C4-2B (cell line): ENCODE data around the gene PPP4R4.
"Not testable (repeated sequence)": the region's sequence is repeated elsewhere in the genome, so short reads cannot be mapped to it uniquely, and the experiment has no call there.

Experiments
- H3K27ac ChIP-seq: fragments of 450-650 bp; 2 replicates; pipeline ENCODE4 v1.5.1; 2017
- ZFX ChIP-seq: fragments of 450-650 bp; IDR thresholded peaks from 2 replicates; pipeline ENCODE4 v1.6.1; 2017
- TF ChIP-seq, protein P1 (sequence below): fragments of 450-650 bp; conservative IDR thresholded peaks from 2 replicates; pipeline ENCODE4 v1.5.1; 2017; ENCODE audit warnings: mild to moderate bottlenecking

Gene PPP4R4

DNA sequence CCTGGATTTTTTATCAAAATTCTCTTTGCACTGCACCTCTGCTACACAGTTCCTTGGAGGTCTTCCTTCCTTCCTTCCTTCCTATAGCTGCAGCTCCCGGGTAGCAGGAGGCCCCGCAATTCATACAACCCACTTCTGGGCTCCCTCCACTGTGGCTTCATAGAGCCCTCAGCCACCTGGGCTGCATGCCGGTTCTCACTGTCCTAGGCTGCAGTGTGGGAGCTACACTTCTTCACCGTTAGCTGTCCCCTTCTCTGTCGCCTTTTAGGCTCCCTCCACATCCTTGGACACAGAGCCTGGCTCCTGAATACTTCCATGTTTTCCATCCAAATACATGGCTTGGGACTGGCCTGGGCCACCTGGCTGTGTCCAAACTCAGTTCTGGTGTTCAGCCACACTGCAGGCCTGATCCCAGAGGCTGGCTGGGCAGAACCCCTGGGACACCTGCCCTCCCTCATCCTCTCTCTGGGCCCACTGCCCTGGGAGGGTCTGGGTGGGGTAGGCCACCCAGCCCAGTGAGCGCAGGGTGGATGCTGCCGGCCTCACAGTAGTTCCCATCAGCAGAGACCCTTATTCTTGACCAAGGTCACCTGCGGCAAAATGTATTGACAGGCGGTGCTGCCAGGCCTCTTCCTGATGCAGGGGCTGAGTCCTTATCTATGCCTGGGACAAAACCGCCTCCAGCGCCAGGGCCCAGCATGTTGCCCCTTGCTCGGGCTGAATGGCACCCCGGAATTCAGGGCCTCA is 117.2 kb downstream of the PPP4R4 start:
- H3K27ac ChIP-seq: no peak overlapping the region
- TF ChIP-seq, protein P1, sequence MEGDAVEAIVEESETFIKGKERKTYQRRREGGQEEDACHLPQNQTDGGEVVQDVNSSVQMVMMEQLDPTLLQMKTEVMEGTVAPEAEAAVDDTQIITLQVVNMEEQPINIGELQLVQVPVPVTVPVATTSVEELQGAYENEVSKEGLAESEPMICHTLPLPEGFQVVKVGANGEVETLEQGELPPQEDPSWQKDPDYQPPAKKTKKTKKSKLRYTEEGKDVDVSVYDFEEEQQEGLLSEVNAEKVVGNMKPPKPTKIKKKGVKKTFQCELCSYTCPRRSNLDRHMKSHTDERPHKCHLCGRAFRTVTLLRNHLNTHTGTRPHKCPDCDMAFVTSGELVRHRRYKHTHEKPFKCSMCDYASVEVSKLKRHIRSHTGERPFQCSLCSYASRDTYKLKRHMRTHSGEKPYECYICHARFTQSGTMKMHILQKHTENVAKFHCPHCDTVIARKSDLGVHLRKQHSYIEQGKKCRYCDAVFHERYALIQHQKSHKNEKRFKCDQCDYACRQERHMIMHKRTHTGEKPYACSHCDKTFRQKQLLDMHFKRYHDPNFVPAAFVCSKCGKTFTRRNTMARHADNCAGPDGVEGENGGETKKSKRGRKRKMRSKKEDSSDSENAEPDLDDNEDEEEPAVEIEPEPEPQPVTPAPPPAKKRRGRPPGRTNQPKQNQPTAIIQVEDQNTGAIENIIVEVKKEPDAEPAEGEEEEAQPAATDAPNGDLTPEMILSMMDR: no peak
- no peak for TF ChIP-seq ZFX

DNA sequence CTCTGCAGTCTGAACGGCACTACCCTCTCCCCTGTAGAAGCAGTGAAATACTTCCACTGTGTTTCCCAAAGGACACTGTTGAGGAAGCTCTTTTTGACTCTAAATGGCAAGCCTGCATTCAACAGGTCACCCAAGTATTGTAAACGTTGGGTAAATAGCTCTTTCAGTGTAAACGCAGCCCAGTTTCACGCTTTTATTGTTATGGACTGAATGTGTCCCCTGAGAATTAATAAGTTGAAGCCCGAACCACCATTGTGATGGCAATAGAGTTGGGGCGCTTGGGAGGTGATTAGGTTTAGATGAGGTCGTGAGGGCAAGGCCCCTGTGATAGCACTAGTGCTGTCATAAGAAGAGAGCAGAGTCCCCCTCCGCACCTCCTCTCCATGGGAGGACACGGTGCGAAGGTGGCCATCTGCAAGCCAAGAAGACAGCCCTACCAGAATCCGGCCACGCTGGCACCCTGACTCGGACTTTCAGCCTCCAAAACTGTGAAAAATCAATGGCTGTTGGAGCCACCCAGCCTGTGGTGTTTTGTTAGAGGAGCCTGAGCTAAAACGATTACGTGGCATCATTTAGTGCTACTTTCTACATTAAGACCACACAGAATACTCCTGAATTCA is 117.9 kb downstream of the PPP4R4 start:
- TF ChIP-seq, protein P1: no peak
- TF ChIP-seq ZFX: no peak
- H3K27ac ChIP-seq: no peak overlapping the region

DNA sequence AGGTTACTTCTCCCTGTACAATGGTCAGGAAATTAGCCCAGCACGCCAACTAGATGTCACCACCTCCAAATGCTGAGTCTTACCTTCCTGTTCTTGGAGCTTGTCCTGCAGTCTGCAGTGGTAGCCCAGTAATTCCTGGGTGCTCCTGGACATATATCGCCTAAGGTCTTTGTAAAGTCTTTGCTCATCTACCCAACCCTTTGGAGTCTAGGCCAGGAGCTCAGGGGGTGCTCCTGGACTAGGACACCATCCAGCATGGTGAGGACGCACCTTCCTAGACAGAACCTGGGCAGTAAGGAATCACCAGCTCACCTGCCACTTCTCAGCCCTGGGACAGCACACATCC is 118.4 kb downstream of the PPP4R4 start:
- TF ChIP-seq, protein P1: no peak
- TF ChIP-seq ZFX: no peak

DNA sequence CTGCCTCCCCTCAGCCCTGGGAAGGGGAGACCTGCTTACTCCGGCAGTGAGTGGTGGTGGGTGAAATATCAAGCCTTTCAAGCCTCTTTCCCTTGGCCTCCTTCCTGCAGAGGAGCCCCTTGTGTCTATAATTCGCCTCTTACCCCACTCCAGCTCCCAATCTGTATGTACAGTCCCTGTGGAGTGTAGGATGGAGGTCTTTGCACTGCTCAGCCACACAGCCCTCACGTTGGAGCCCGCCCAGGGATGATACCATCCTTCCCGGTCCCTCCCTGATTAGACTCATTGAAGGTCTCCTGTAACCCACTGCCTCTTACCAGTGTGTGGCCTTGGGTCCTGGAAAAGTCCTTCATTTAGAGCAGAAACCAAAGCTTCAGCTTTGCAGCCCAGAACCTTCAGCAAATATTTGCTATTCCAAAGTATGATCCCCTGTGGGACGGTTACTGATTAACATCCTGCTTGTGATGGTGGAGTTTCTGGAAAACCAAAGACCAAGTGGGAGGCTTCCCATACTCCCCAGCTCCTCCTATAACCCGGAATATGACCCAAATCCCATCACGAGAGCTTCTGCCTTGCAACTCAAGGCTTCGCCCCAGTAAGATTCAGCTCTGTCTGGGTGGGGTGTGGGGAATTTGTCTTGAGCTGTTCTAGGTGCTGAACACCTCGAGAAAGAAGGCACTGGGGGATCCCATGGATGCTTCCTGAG is 118.9 kb downstream of the PPP4R4 start, which contains the start of gene SERPINA10:
Gene SERPINA10, minus strand, starts transcription at position 397 of the 706 bp plus-strand sequence. CDS start 2,675 bp downstream, outside the sequence.
- H3K27ac ChIP-seq: no peak within 1 kb of the TSS
- TF ChIP-seq, protein P1: no peak

More for the DNA sequence above, 118.4 kb downstream of the PPP4R4 start:
- no peak overlapping the region for H3K27ac ChIP-seq

DNA sequence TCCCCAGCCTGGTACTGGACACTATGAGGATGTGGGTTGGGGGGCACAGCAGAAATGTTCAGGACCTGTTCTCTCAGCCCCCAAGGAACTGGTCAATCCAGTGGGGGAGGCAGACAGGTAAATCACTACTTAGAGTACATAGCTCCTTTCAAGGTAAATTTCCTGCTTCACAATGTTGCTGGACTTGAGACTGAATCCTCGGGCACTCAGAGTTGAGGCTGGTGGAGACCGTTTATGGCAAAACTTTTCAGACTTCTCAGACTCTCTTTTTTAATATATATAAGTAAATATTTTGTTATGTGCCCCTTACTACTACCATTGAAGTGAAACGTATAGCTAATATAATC is 119.4 kb downstream of the PPP4R4 start:
- TF ChIP-seq, protein P1: no peak
- TF ChIP-seq ZFX: no peak

DNA sequence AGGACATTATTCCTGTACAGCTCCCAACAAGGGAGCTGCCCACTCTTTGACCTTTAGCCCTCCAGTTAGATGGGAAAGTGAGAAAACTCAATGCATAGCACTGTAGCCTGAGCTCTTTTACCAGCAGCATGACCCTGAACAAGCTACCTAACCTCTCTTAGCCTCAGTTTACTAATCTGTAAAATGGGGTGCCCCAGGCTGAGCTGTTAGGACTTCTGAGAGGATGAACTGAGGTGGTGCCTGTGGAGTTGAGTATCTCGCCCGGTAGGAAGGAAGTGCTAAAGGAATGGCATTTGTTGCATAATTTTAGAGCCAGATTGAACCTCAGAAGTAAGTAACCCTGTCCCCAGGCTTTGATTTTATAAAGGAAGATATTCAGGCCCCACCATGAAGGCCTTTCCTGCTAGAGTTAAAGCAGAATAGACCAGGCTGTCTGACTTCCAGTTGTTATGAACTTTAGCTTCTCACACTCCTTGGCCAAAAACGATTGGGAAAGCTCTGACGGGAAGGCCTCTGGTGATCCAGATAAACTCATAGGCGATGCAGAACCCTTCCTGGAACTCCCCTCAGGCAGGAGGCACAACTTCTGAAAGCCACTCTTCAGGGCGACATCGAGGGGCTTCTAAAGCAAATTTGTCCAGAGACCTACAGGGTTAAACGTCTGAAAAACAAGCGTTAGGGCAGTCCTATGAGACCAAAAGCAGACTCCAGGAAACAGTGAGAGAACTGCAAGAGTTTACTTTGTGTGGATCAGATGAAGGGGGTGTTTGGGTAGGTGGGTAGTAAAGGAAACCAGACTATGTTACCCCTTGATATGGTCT is 121.4 kb downstream of the PPP4R4 start:
- TF ChIP-seq, protein P1: no peak
- no peak for TF ChIP-seq ZFX
- no peak overlapping the region for H3K27ac ChIP-seq

More for the DNA sequence above, 119.4 kb downstream of the PPP4R4 start:
- H3K27ac ChIP-seq: no peak overlapping the region

DNA sequence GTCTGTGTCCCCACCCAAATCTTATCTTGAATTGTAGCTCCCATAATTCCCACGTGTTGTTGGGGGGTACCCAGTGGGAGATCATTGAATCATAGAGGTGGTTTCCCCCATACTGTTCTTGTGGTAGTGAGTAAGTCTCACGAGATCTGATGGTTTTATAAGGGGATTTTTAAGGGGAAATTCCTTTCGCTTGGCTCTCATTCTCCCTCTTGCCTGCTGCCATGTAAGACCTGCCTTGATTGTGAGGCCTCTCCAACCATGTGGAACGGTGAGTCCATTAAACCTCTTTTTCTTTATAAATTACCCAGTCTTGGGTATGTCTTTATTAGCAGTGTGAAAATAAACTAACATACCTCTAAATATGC is 122.0 kb downstream of the PPP4R4 start:
- not testable (repeated sequence) for H3K27ac ChIP-seq
